SH-SY5Y (cell line): ENCODE results near the gene SEPTIN7.
A peak's percentile ranks its signal among the peaks of the same experiment; 100 is the strongest.

Experiments used
- GATA2 ChIP-seq: IDR thresholded peaks from 2 replicates; pipeline ENCODE4 v1.6.1; 2011; ENCODE audit warnings: mild to moderate bottlenecking, low read depth, low read length
- GATA3 ChIP-seq: IDR thresholded peaks from 2 replicates; pipeline ENCODE4 v1.6.1; 2011; ENCODE audit warnings: low read depth, mild to moderate bottlenecking, low read length, moderate library complexity

SEPTIN7 gene

GRCh38 chr7:35804231-35804970 lies 3.5 kb downstream of the SEPTIN7 start:
- TF ChIP-seq GATA3 (no peak), GATA2 (no peak)

DNA sequence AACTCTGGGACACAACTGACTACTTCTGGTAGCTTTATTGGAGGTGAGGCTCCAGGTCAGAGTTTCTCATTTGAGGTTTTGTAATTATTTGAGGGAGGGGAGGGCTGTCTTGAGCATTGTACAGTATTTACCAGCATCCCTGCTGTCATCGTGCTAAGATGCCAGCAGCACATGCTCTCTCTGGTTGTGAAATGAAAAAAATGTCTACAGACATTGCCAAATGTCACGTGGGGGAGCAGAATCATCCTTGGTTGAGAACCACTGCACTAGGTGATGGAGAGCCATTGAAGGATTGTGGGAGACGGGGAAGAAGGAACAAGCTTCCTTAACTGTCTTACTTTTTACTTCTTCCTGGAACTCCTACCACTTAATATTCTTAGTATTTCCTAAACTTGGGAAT lies 5.0 kb downstream of the SEPTIN7 start:
- TF ChIP-seq GATA3 (no peak), GATA2 (no peak)

DNA sequence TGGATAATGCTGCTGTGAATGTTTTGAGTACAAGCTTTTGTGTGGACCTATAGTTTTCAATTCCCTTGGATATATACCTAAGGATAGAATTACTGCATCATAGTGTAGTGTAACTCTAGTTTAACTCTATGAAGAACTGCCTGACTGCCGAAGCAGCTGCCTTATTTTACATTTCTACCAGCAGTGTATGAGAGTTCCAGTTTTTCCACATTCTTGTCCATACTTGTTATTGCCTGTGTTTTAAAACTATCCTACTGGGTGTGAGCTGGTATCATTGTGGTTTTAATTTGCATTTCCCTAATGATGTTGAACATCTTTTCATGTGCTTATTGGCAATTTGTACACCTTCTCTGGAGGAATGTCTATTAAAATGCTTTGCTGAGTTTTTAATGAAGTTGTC lies 15.7 kb downstream of the SEPTIN7 start:
- TF ChIP-seq GATA3 (no peak), GATA2 (no peak)

DNA sequence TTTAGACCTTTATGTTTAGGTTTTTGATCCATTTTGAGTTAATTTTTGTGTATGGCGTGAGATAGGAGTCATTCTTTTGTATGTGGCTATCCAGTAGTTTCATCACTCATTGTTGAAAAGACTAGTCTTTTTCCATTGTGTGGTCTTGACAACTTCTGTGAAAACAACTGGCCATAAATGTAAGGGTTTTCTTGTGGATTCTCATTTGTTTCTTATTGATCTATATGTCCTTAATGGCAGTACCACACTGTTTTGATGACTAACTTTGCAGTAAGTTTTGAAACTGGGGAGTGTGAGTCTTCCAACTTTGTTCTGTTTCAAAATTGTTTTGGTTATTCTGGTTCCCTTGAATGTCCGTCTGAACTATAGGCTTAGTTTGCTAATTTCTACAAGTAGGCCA lies 16.3 kb downstream of the SEPTIN7 start:
- TF ChIP-seq GATA3 (no peak), GATA2 (no peak)

DNA sequence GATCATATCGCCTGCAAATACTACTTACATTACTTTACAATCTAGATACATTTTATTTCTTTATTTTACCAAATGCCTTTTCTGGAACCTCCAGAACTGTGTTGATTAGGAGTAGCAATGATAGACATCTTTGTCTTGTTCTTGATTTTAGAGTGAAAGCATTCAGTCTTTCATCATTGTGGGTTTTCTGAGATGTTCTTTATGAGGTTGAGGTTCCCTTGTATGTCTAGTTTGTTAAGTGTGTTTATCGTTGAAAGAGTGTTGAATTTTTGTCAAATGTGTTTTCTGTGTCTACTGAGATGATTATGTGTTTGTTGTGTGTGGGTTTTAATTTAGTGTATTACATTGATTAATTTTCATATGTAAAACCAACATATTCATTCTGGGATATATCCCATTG lies 17.1 kb downstream of the SEPTIN7 start:
- TF ChIP-seq GATA2, result no peak
- no peak for TF ChIP-seq GATA3

DNA sequence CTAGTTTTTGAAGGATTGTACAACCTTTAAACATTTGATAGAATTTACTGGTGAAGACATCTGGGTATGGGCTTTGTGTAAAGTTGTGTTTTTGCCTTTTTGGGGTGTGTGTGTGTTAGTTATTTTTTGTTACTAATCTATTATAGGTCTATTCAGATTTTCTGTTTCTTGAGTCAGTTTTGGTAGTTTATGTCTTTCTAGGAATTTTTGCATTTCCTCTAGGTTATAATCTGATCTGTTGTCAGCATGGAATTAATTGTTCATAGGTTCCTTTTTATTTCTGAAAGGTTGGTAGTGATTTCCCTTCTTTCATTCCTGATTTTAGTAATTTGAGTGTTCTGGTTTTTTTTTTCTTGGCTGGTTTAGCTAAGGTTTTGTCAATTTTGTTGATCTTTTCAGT lies 17.7 kb downstream of the SEPTIN7 start:
- no peak for TF ChIP-seq GATA3
- no peak for TF ChIP-seq GATA2

DNA sequence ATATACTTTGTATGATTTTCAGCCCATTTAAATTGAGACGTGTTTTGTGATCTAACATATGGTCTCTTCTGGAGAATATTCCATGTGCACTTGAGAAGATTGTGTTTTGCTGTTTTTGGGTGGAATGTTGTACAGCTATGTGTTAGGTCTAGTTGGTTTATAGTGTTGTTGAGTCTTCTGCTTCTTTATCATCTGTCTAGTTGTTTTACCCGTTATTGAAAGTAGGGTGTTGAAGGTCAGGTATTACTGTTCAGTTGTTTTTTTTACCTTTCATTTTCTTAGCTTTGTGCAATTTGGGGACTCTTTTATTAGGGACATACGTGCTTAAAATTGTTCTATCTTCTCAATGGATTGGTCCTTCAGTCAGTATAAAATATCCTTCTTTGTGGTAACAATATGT lies 18.5 kb downstream of the SEPTIN7 start:
- TF ChIP-seq GATA3, result no peak
- no peak for TF ChIP-seq GATA2

DNA sequence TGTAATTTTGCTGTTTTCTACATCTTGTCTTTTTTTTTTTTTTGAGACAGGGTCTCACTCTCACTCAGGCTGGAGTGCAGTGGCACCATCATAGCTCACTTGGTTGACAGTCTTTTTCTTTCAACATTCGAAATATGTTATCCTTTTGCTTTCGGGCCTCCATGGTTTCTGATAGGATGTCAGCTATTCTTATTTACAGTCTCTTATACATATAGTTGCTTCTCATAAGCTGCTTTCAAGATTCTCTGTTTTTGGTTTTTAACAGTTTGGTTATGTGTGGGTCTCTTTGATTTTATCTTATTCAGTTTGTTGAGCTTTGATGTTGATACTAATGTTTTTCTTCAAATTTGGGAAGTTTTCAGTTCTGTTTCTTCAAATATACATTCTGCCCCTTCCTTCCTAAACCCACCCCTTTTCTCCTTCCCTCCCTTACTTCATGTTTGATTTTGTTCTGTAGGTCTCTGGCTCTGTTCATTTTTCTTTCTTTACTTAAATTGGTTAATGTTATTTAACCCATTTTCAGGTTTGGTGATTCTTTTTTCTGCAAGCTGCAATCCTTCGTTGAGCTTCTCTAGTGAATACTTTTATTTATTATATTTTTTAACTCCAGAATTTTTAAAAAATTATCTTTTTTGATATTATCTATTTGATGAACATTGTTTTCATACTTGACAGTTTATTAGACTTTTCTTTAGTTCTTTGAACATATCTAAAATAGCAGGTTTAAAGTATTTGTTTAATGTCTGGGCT lies 19.3 kb downstream of the SEPTIN7 start:
- TF ChIP-seq GATA3, result no peak
- no peak for TF ChIP-seq GATA2

GRCh38 chr7:35820858-35821257 lies 20.0 kb downstream of the SEPTIN7 start:
- TF ChIP-seq GATA3 (no peak), GATA2 (peak; percentile 25; the same call in 1 of the 2 replicates)

DNA sequence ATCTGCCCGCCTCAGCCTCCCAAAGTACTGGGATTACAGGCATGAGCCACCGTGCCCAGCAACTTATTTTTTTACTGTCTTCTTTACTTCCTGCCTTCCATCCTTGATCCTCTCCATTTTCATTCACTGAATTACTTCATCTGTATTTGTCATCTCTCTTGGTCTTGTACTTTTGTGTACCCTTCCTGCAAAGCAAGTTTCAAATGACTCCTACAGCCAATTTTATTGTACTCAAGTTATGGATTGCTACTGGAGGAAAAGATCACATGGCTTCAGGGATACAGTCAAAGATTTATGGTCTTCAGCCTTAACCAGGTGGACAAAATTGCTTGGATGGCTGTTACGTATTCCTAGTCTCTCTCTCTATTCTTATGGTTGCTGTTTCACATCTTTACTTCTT lies 22.6 kb downstream of the SEPTIN7 start:
- TF ChIP-seq GATA2 (no peak), GATA3 (no peak)

DNA sequence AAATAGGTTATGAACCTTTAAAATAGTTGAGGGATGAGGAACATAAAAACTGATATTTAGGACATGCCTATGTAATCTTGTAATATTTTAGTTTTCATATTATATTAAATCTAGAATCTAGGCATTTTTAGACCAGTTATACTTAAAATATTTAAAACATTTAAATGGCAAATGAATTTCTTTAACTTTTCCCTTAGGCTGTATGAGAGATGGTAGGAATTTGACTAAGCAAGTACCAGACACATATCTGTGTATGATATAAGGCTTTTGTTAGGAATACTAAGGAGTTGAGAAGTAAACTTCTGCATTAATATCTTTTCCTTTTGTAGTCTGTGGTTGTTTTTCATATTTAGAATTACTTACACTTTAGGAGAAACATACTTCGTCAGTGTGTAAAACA lies 25.1 kb downstream of the SEPTIN7 start:
- TF ChIP-seq GATA2, result no peak
- TF ChIP-seq GATA3, result no peak

- TF ChIP-seq GATA3, result no peak
- no peak for TF ChIP-seq GATA2
Measured at GRCh38 chr7:35826751-35827150, 25.9 kb downstream of the SEPTIN7 start.

- TF ChIP-seq GATA2, result no peak
- TF ChIP-seq GATA3, result no peak
Measured at GRCh38 chr7:35828817-35829216, 28.0 kb downstream of the SEPTIN7 start.

- TF ChIP-seq GATA3 (no peak), GATA2 (no peak)
Measured at GRCh38 chr7:35831208-35831607, 30.4 kb downstream of the SEPTIN7 start.
